Iris pigment epithelial cell (primary cell): ENCODE results near the gene SLC6A20.
A peak's percentile ranks its signal among the peaks of the same experiment; 100 is the strongest.

Experiments used
- DNase-seq: peaks from one replicate; pipeline ENCODE4 v3.0.0-alpha.2; 2011; ENCODE audit warnings: low read depth

Gene SLC6A20

DNA sequence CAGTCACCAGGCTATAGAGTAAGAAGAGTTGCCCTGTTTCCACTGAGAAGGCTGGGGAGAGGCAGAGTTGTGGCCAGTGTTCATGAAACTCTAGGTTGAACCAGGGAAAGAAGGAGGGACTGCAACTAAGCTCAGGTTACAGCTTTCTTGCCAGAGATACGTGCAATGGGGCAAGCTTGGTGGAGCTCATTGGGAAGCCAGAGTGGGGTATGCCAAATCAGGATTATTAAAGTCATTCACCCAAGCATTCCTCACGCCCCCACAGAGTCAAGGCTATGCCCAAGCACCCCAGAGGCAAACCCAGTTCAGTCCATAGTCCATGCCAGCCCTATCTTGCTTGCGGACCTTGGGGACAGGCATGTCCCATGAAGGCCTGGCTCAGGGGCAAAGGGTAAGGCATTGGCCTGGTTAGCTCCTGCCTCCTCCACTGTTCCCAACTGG, 17.6 kb downstream of the SLC6A20 start:
- peak; percentile 6 for DNase-seq

DNA sequence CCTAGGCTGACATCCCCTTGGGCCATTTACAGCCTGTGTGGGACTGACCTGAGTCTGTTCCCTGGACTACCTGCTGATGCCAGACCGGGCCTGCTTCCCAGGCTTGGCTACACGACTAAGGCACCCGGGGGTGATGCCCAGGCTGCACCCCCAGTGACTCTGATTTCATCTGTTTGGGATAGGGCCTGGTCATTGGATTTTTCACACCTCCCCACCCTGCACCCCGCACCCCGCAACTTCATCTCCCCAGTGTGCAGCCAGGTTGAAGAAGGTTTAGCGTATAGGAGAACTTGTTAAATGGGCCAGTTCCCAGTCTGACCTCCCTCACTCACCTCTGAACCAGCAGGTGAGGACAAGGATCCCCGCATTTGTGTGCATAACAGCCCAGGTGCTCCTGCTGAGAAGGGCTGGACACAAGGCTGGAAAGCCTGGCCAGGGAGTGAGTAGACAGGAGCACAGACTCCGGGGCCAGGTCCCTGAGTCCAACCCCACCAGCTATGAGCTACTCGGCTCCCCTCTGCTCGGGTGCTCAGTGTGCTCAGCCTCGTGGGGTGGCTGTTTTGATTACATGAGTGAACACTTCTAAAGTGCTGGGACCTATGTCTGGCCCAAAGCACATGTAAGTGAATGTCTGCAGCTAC, 18.5 kb downstream of the SLC6A20 start:
- DNase-seq = no peak

- DNase-seq = no peak
Measured at GRCh38 chr3:45777111-45777745, 19.1 kb downstream of the SLC6A20 start.

GRCh38 chr3:45776611-45777010, 19.7 kb downstream of the SLC6A20 start:
- DNase-seq = peak; percentile 17

DNA sequence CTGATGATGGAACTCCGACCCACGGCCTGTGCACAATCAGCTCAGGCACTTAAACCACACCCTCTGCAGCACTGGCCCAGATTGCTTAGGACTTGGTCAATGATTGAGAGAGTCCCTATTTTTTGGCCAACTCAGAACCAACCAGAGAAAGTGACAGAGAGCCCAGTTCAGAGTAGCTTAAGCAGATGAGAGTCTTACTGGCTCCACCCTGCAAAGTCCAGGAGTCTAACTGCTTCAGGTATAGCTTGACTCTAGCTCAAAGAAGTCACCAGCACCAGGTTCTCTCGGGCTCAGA, 20.1 kb downstream of the SLC6A20 start:
- no peak for DNase-seq

DNA sequence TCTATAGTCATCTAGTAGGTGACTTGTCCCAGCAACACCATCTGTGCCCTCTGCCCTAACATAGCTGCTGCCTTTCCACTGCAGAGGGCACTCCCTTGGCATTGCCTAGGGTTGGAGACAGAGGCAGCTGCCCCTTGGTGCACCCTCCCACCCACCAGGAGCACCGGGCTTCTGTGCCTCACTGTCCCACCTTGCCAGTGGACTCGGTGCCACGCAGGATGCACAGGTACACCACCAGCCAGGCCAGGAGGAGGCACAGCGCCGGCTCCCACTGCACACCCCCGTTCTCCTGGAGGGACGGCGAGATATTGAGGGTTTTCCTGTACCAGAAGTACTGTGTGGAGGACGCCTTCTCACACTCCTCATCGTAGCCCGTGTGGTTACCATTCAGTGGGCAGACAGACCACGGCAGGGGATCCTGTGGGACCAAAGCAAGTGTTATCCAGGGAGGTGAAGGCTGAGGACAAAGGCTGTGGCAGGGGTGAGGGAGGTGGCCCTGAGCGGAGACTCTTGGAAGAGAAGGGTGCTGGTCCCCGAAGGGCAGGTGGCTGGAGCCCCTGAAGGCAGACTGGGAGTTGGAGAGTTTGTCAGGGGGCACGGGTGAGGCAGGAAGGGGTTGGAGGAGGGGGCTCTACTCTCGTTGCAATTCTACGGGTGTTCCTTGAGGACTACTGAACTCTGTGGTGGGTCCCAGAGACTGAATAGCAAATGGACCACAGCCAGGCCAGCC, 20.6 kb downstream of the SLC6A20 start:
- no peak for DNase-seq

DNA sequence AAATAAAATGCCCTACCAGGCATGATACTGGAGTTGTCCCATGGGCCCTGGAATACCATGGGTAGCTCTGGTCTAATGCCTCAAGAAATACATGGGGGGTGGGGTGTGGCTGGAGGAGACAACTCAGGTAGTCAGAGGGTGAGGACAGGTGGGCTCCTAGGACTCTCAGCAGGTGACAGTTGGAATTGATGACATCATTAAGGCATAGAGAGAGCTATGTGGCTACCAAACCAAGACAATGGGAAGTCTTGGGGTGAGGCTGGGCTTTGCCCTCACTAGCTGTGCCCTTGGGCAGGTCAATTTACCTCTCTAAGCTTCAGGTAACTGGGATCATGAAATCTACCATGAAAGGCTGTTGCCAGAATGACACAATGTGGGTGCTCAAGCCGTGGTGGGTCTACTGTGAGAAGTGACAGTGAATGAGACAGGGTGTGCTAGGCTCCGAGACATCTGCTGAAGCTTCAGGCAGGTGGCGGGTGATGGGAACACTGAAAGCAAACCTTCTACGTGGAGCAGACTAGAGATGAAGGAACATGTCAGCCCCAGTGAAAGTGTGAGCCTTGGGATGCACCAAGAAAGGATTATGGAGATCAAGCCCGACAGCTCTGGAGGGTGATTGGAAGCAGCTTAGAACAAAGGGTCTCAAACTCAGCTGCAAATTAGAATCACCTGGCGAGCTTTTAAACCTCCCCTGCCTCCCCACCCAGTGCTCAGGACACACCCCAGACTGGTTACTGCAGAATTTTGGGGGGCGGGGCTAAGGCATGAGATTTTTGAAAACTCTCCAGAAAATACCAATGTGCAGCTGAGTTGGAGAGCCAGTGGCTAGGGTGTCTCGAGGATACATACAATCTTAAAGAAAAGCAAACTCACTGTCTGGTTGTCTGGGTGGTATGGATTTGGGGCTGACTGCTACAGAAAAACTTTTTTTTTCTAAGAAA, 21.5 kb downstream of the SLC6A20 start:
- no peak for DNase-seq

DNA sequence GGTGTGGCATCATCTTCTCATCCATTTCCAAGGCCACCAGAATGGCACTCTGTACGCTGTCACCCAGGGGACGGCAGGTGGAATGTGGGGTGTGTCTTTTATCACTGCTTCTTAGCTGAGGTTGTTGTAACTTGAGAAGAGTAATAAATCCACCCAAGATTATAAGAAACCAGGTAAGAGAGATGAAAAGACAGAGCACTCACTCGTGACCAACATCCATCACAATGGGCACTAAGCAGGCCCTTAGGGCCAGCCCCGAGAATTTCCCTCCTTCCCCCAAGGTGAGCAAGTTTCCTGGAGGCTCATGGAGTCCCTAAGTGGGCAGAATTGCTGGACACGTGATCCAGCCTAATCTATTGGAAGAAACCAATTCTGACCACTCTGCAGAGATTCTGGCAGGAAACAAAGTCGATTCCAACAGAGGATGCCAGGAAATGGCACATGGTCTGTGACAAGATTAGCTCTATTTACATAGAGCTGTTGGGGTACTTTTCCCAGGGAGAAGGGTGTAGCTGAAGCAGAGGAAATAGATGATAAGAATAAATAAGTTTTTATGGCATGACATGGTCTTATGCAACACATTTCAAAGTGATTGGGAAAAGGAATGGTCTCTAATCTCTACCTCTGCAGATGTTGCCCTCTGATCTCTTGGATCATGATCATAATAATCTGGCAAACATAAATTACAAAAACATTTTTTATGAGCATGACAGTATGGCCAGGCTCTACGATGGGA, 22.5 kb downstream of the SLC6A20 start:
- no peak for DNase-seq

- no peak for DNase-seq
Measured at GRCh38 chr3:45773072-45773471, 23.3 kb downstream of the SLC6A20 start.

DNA sequence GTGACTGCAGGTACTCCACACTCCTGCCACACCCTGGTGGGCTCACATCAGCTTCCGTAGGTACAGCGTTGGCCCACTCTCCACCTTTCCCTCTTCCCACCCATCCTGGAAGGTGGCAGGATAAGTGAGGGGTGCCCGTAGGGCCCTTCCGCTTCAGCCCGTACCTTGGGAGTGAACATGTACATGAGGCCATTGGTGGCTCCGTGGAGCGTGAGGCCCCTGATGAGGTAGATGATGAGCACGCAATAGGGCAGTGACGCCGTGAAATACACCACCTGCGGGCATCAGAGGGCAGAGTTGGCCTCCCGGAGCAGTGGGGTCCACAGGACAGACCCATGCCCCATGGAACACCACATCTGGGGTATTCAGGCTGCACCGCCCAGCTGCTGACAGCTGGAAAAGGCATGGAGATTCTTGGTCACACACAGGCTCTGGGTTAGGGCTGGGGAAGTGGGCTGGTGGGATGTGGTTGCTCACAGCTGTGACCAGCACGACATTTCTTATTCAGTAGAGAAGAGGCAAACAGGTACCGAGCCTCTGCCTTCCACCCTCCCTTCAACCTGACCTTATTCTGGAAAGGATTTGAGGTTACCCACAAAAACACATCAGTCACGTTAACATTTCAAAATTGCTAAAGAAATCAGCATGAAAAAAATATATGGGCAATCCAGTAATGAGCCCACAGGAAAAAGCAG, 23.8 kb downstream of the SLC6A20 start:
- DNase-seq = no peak

DNA sequence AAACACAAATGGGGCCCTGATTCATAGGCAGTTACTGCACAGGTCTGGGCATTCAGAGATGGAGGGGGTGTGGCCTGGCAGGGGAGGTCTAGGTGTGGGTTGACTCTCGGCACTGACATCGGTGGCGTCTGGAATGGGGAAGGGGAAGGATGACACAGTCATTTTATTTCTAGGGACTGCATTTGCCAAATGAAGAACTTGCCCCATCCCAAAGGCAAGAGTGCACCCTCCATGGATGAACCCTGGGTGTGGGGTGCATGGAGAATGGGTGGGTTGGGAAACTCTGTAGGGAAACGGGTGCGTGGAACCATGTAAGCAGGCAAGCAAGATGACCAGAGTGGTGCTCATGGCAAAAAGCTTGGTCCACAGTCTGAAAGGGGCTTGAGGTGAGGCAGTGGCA, 24.5 kb downstream of the SLC6A20 start:
- no peak for DNase-seq

GRCh38 chr3:45771166-45771775, 25.1 kb downstream of the SLC6A20 start:
- no peak for DNase-seq

DNA sequence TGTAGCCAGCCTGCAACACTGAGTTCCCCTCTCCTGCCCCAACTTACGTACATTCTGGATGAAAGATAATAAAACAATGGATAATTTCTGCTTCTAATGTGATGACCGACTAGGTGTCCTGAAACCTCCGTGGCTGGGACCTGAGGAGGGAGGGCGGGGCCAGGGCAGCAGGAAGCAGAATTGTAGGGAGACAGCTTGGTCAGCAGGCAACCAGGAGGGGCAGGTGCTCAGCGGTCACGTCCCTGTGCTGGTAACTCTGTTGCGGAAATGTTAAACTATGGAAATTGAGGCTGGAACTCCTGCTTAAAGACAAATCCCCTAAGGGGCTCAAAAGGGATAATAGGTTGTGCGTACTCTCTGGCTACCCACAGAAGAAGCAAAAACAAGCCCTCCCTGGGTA, 30.4 kb downstream of the SLC6A20 start:
- DNase-seq = no peak

DNA sequence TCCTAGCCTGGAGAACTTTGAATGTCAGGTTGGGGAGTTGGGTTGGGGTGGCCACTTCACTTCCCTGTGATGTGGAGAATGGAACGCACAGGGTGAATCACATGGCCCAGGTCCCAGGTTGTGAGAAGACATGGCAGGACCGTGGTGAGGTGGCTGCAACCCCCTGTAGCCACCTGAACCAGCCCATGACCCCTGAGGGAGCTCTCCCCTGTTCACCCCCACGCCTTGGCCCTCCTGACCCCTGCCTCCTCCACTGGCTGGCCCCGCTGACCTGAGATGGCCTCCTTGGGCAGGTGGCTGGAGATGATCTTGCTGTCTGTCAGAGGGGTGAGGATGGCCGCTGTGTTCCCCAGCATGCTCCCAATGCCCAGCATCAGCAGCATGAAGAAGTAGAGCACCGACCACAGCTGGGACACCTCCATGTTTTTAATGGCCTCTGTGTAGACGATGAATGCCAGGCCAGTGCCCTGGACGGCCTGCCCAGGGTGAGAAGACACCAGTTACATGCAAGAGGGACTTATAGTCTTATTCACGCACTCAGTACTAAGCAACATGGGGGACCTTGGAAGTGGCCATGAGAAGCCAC, 31.0 kb downstream of the SLC6A20 start:
- no peak for DNase-seq

DNA sequence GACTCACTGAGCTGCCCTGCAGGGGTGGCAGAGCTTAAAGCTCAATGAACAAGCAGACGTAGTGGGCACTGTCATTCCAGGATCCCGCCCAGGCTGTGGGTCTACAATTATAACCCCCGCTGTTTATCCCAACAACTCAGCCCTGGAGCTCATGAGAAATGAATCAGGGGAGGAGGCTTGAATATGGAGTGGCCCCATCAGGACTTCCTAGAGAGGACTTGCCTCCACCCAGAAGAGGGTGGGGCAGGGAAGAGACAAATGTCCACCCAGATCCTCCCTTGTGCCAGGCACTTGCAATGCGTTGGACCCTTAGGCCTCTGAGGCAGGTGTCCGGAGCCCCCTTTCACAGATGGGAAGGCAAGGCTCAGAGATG, 33.0 kb downstream of the SLC6A20 start:
- DNase-seq = no peak

DNA sequence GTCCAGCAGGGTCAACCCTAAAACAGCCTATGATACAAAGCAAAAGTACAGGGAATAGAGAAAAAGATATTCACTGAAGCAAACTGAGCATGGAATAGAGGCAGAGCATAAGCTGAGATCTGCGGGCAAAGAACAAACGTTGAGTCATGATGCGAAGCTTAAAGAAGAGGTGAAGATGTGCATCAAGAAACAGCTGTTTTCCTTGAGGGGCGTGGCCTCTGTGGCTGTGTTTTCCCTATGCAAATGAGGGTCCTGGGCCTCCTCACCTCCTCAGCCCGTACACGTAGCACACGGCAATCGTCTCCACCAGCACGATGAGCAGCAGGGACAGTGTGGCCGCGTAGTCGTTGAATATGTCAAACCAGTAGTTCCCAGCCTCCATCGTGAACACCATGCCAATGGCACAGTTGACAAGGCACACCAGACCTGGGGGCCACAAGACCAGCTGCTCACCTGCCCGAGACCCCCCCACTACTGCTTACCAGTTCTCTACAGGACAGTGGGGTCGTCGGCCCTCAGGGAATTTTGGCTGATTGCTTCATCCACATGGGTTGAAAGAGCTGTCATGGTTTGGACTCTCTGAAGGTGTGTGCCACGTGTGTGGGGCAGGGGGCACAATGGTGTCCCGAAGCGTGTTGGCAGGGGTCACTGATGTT, 33.6 kb downstream of the SLC6A20 start:
- DNase-seq = no peak

DNA sequence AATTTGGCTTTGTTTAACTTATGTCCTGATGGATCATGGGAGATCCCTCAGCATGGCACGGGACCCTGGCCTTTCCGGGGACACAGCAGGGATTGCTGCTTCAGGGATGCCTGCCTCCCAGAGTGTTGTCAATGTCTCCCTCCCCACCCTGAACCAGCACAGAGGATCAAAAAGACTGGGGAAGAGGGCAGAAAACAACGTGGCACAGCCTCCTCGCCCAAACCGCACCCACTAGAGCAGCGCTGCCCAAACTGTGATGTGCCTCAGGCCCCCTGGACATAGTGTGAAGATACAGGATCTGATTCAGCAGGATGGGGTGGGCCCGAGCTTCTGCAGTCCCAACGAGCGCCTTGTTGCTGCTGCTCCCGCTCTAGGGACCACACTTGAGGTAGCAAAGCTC, 34.5 kb downstream of the SLC6A20 start:
- no peak for DNase-seq

GRCh38 chr3:45760878-45761711, 35.2 kb downstream of the SLC6A20 start:
- peak; percentile 75 for DNase-seq

GRCh38 chr3:45759851-45760250, 36.5 kb downstream of the SLC6A20 start:
- no peak for DNase-seq
